Peyer's patch (tissue), 4 donors: ENCODE measurements around the gene CHST4. TPM values are rescaled to one million over a fixed set of nuclear protein-coding genes. Genes with fewer than 3 reads are reported as not detected.

Experiments used
- DNase-seq, 3 donors: peaks; one replicate each; pipeline ENCODE4 v3.0.0-alpha.2; 2017 to 2019
- H3K27ac ChIP-seq, 4 donors: fragments of 200-600 bp; sonication (generic); one replicate each; pipeline ENCODE4 v1.5.1; 2016 to 2019
- H3K27me3 ChIP-seq, 2 donors: fragments of 200-600 bp; sonication (generic); one replicate each; pipeline ENCODE4 v1.5.1; 2019
- H3K36me3 ChIP-seq, 3 donors: fragments of 200-600 bp; sonication (generic); one replicate each; pipeline ENCODE4 v1.5.1; 2016 to 2019
- H3K4me1 ChIP-seq, 4 donors: fragments of 200-600 bp; sonication (generic); one replicate each; pipeline ENCODE4 v1.5.1; 2016 to 2019
- H3K4me3 ChIP-seq, 4 donors: fragments of 200-600 bp; sonication (generic); 1 replicate in 3 of 4; 2 replicates in 1 of 4; pipeline ENCODE4 v1.5.1; 2016 to 2019; ENCODE audit warnings: mild to moderate bottlenecking in 1 of 4
- H3K9me3 ChIP-seq, 4 donors: fragments of 200-600 bp; sonication (generic); one replicate each; pipeline ENCODE4 v1.5.1; 2016 to 2019; ENCODE audit warnings: mild to moderate bottlenecking in 1 of 4
- POLR2A ChIP-seq, 2 donors: fragments of 450-650 bp; IDR thresholded peaks; one replicate each; pipeline ENCODE4 v1.5.1; 2017; ENCODE audit warnings: antibody characterized with exemption in 2 of 2, mild to moderate bottlenecking in 2 of 2, moderate library complexity in 2 of 2
- total RNA-seq, 4 donors: library from RNA; depleted of rRNA; stranded (reverse); fragments of >200 nt; gene quantifications; one replicate each; pipeline ENCODE4 v1.1.0, GENCODE V29; 2016
- TF ChIP-seq, protein P1 (sequence below), 6 experiments: fragments of 450-650 bp in 4 of 6; fragments of 200-600 bp in 2 of 6; sonication (generic) in 1 of 6; IDR thresholded peaks; one replicate each; pipeline ENCODE4 v1.5.1; 2017 to 2019; ENCODE audit warnings: antibody characterized with exemption in 6 of 6, mild to moderate bottlenecking in 3 of 6, moderate library complexity in 1 of 6

Gene CHST4
- total RNA-seq, 4 donors from 2014 or later: not detected

DNA sequence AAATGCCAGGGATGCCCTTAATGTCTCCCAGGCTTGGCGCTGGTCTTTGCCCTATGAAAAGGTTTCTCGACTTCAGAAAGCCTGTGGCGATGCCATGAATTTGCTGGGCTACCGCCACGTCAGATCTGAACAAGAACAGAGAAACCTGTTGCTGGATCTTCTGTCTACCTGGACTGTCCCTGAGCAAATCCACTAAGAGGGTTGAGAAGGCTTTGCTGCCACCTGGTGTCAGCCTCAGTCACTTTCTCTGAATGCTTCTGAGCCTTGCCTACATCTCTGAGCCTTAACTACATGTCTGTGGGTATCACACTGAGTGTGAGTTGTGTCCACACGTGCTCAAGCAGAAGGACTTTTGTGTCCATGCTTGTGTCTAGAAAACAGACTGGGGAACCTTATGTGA, 11.4 kb downstream of the CHST4 start:
- H3K27ac ChIP-seq: no peak overlapping the region
- no peaks in the 10 kb centered on the region for H3K27me3 ChIP-seq
- DNase-seq: peak in 2 of 3 donors; percentile 56 to 78
- H3K36me3 ChIP-seq: no peaks in the 10 kb centered on the region
- no peak overlapping the region for H3K4me3 ChIP-seq
- H3K4me1 ChIP-seq: no peaks in the 10 kb centered on the region
- no peak for TF ChIP-seq POLR2A (IDR thresholded peaks at IDR 0.05)
- TF ChIP-seq, protein P1, sequence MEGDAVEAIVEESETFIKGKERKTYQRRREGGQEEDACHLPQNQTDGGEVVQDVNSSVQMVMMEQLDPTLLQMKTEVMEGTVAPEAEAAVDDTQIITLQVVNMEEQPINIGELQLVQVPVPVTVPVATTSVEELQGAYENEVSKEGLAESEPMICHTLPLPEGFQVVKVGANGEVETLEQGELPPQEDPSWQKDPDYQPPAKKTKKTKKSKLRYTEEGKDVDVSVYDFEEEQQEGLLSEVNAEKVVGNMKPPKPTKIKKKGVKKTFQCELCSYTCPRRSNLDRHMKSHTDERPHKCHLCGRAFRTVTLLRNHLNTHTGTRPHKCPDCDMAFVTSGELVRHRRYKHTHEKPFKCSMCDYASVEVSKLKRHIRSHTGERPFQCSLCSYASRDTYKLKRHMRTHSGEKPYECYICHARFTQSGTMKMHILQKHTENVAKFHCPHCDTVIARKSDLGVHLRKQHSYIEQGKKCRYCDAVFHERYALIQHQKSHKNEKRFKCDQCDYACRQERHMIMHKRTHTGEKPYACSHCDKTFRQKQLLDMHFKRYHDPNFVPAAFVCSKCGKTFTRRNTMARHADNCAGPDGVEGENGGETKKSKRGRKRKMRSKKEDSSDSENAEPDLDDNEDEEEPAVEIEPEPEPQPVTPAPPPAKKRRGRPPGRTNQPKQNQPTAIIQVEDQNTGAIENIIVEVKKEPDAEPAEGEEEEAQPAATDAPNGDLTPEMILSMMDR (IDR thresholded peaks at IDR 0.05): peak in 4 of 6 experiments; percentile 48 to 63 (median 54)
- no peaks in the 10 kb centered on the region for H3K9me3 ChIP-seq

DNA sequence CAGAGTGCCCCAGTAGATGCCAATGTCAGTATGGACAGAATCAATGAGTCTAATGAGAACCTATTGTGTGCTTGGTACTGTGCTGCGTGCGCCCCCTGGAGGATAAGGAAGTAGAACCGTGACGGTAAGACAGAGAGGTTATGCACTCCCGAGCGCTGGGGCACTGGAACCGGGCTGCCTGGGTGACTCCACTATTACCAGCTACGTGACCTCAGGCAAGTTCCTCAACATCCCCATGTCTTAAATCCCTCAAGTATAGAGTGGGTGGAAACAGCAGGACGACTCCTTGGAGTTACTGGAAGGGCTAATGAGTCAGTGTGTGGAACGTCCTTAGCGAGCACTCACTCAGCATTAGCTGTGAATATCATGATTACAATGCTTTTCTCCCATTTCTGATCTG, 16.2 kb downstream of the CHST4 start:
- Histone ChIP-seq H3K4me1 (no peaks in the 10 kb centered on the region), H3K36me3 (no peaks in the 10 kb centered on the region), H3K4me3 (no peak overlapping the region), H3K9me3 (no peaks in the 10 kb centered on the region), H3K27me3 (no peaks in the 10 kb centered on the region), H3K27ac (no peak overlapping the region)
- DNase-seq: peak; percentile 55 to 82 (median 61)
- no peak for TF ChIP-seq POLR2A (IDR thresholded peaks at IDR 0.05)
- TF ChIP-seq, protein P1 (IDR thresholded peaks at IDR 0.05): peak in 4 of 6 experiments; percentile 28 to 44 (median 41)

DNA sequence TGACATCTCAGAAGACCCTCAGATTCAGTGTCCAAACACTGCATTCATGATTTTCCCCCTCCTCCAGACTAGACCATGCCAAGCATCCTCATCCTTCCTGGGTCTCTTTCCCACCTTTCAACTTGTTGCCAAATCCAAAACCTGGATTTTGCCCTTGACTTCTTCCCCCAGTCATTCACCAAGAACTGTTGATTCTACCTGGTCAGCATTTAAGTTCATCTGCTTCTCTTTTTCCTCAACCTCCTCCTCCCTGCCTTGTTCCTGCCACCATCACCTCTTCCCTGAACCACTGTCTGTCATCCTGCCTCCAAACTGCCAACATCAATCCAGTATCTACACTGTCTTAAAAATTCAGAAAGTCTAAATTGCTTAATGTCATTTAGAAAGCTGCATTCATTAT, 20.9 kb downstream of the CHST4 start:
- no peak overlapping the region for H3K4me3 ChIP-seq
- DNase-seq: no peak
- no peak for TF ChIP-seq POLR2A (IDR thresholded peaks at IDR 0.05)
- TF ChIP-seq, protein P1 (IDR thresholded peaks at IDR 0.05): no peak
- no peaks in the 10 kb centered on the region for H3K4me1 ChIP-seq
- no peaks in the 10 kb centered on the region for H3K27me3 ChIP-seq
- H3K9me3 ChIP-seq: no peaks in the 10 kb centered on the region
- H3K27ac ChIP-seq: no peak overlapping the region
- no peaks in the 10 kb centered on the region for H3K36me3 ChIP-seq

DNA sequence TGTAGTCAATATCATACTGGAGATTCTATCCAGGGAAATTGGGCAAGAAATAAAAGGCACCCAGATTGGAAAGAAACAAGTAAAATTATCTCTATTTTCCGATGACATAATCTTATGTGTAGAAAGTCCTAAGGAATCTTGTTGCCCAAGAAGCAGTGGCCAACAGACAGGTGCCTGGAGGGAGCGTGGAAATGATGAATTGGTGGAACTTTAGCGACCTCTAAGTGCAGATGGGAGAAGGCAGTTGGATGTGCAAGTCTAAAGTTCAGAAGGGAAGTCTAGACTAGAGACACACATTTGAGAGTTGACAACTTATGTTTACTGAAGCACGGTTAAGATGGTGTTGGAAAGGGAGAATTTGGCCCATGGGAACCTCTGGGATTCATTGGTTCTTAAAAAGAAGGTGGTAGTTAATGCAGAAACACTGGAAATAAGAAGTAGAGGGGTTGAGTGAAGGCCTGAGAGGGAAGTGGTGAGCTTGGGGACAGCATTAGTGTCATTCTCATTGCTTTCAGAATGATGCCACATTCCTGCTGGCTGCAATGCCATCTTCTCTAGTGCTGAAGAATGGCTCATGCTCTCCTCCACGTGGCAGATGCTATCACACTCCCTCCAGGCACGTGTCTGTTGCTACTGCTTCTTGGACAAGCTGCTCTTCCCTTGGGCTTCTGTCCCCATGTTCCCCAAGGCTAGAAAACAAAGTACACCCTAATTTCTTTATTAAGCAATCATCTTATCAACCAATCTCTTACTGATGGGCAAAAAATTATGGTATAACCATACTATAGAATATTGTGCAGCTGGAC, 26.7 kb downstream of the CHST4 start:
- Histone ChIP-seq H3K27ac (no peak overlapping the region), H3K4me1 (no peaks in the 10 kb centered on the region), H3K27me3 (no peaks in the 10 kb centered on the region), H3K9me3 (no peaks in the 10 kb centered on the region), H3K4me3 (no peak overlapping the region), H3K36me3 (no peaks in the 10 kb centered on the region)
- TF ChIP-seq POLR2A (IDR thresholded peaks at IDR 0.05): no peak
- TF ChIP-seq, protein P1 (IDR thresholded peaks at IDR 0.05): peak in 2 of 6 experiments; percentile 18 to 29
- DNase-seq: no peak

DNA sequence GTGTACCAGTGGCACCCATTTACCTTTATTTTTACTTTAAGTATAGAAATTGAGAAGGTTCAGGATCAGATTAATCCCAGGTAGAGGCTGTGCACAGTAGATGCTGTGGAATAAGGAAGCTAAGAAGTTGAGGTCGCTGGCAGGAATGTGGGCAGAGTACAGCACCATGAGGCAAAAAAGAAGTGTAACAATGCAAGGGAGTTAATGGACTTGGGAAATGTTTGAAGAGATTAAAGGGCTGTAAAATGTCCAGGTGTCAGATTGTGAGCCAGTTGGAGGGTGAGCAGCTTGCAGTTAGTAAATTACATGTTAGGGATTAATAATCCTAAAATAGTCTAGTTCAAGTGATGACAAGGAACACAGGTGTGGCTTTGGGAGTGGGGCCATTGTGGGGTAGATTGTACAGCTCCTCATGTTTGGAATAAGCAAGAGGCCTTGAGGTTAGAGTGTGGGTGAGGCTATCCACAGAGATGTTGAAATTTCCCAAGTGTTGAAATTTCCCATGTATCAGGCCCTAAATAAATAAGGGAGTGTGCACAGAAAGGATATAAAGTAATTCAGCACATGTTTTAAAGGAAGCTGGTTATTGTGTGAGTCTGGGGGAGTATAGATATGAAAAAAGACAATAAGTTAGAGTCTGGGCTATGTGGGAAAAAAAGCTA, 29.1 kb downstream of the CHST4 start:
- Histone ChIP-seq H3K9me3 (no peaks in the 10 kb centered on the region), H3K27me3 (no peaks in the 10 kb centered on the region), H3K36me3 (no peaks in the 10 kb centered on the region), H3K27ac (no peak overlapping the region), H3K4me3 (no peak overlapping the region), H3K4me1 (no peaks in the 10 kb centered on the region)
- no peak for TF ChIP-seq POLR2A (IDR thresholded peaks at IDR 0.05)
- TF ChIP-seq, protein P1 (IDR thresholded peaks at IDR 0.05): no peak
- no peak for DNase-seq
